Adrenal gland (tissue), 12 donors: ENCODE measurements around the gene SFMBT1. TPM values are rescaled to one million over a fixed set of nuclear protein-coding genes. Genes with fewer than 3 reads are reported as not detected.

Experiments
- DNase-seq, 7 donors: peaks; one replicate each; pipeline ENCODE4 v3.0.0-alpha.2; 2019 to 2020
- H3K27ac ChIP-seq, 5 donors: fragments of 200-600 bp; sonication (generic) in 4 of 5; 1 replicate in 3 of 5; 2 replicates in 2 of 5; pipeline versions ENCODE4 v1.5.1 to v1.8.0; 2016 to 2020; ENCODE audit warnings: mild to moderate bottlenecking in 1 of 5
- H3K27me3 ChIP-seq: fragments of 200-600 bp; 2 replicates; pipeline ENCODE4 v1.8.0; 2021
- H3K36me3 ChIP-seq, 2 donors: fragments of 200-600 bp; replicated peaks in 1 of 2; 1 replicate in 1 of 2; 2 replicates in 1 of 2; pipeline versions ENCODE4 v1.5.1 to v1.8.0; 2018 to 2022
- H3K4me1 ChIP-seq, 2 donors: fragments of 200-600 bp; replicated peaks in 1 of 2; 1 replicate in 1 of 2; 2 replicates in 1 of 2; pipeline versions ENCODE4 v1.5.1 to v1.8.0; 2018 to 2021
- H3K4me3 ChIP-seq, 4 donors: fragments of 200-600 bp; sonication (generic) in 3 of 4; one replicate each; pipeline ENCODE4 v1.5.1; 2016 to 2018
- H3K9me3 ChIP-seq, 3 donors: fragments of 200-600 bp; sonication (generic) in 1 of 3; replicated peaks in 1 of 3; 1 replicate in 2 of 3; 2 replicates in 1 of 3; pipeline versions ENCODE4 v1.5.1 to v1.8.0; 2016 to 2021
- POLR2A ChIP-seq, 2 donors: fragments of 450-650 bp; IDR thresholded peaks; one replicate each; pipeline ENCODE4 v1.6.1; 2017; ENCODE audit warnings: antibody characterized with exemption in 2 of 2, mild to moderate bottlenecking in 2 of 2, moderate library complexity in 1 of 2
- WGBS, 4 donors: extraction: QIAGEN DNeasy Blood & Tissue Kit in 2 of 4; methylation state at CpG; one replicate each; pipeline versions ENCODE4 v1.1.5 to v1.1.7; 2013 to 2017; 5-methylcytosine and 5-hydroxymethylcytosine counted together
- intact Hi-C, 2 donors: fragments of 100-400 bp; cut with DNase I; formaldehyde crosslinking; loops; one replicate each; pipeline versions ENCODE4 v1.14.1 to v1.15.0; 2022 to 2023
- polyA plus RNA-seq, 3 donors: library from polyadenylated mRNA; stranded (reverse); fragments of 200-250 nt in 2 of 3; fragments of 350-450 nt in 1 of 3; fragmentation: Illumina TruSeq in 1 of 3; extraction: RNeasy Lipid Tissue Mini Kit (QIAGEN cat#74804) in 1 of 3; gene quantifications; one replicate each; pipeline ENCODE4 v1.2.3, GENCODE V29; 2013 to 2014
- total RNA-seq, 9 donors: library from RNA; depleted of rRNA in 4 of 9; stranded (reverse); fragments of >200 nt in 4 of 9; fragments of 120-200 nt in 1 of 9; fragmentation: NEBNext Ultra II Directional in 1 of 9; extraction: Animal tissue kit (Norgen Biotek cat#: 25700) in 1 of 9; gene quantifications; one replicate each; pipeline versions ENCODE4 v1.1.0 to v1.2.4, GENCODE V29; 2013 to 2023
- TF ChIP-seq, protein P1 (sequence below), 6 experiments: fragments of 450-650 bp in 4 of 6; fragments of 200-600 bp in 2 of 6; sonication (generic) in 1 of 6; IDR thresholded peaks; 1 replicate in 5 of 6; 2 replicates in 1 of 6; pipeline versions ENCODE4 v1.5.1 to v1.8.0; 2016 to 2021; ENCODE audit warnings: antibody characterized with exemption in 6 of 6, mild to moderate bottlenecking in 2 of 6, moderate library complexity in 1 of 6
- donor health status: healthy with polysubstance abuse.
- donor health status: Bipolar disorder and iron deficiency.
- donor health status: DM: yes; HTN: yes; CAD: no.
- donor health status: DM: no; HTN: no; CAD: no.
- donor health status: DM: no; HTN: no; CAD: no.
- donor health status: DM: yes; HTN: yes; CAD: no.

The SFMBT1 gene
- total and polyA plus RNA-seq, 12 donors, result 2.1 to 14.8 (median 8.3) TPM

DNA sequence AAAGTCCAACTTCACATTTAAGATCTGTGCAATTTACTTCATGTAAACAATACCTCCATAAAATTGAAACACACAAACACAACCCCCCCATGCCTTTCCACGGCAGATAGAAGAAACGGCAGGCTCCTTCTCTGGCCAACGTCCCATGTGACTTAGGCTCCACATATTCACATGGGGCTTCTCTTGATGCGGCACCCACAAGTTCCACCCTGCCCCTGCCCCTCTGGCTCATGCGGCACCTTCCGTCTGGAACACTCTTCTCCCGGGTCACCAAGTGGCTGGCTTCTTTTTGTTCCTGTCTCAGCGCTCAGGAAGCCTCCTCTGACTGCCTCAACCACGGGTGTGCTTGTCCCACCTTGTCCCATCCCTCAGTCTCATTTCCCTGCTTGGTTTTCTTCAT, 174.1 kb downstream of the SFMBT1 start:
- Histone ChIP-seq H3K27me3 (no peaks in the 10 kb centered on the region), H3K4me3 (no peak overlapping the region), H3K4me1 (peaks cover 5 to 15% of the 10 kb centered on the region in 2 donors), H3K27ac (no peak overlapping the region), H3K36me3 (no peaks in the 10 kb centered on the region), H3K9me3 (no peaks in the 10 kb centered on the region)
- whole genome bisulfite sequencing, 4 donors, result 78 to 86% (median 83%) methylated on average over 9 of the region's 9 CpGs
- DNase-seq, result no peak
- no peak for TF ChIP-seq POLR2A (IDR thresholded peaks at IDR 0.05)
- TF ChIP-seq, protein P1, sequence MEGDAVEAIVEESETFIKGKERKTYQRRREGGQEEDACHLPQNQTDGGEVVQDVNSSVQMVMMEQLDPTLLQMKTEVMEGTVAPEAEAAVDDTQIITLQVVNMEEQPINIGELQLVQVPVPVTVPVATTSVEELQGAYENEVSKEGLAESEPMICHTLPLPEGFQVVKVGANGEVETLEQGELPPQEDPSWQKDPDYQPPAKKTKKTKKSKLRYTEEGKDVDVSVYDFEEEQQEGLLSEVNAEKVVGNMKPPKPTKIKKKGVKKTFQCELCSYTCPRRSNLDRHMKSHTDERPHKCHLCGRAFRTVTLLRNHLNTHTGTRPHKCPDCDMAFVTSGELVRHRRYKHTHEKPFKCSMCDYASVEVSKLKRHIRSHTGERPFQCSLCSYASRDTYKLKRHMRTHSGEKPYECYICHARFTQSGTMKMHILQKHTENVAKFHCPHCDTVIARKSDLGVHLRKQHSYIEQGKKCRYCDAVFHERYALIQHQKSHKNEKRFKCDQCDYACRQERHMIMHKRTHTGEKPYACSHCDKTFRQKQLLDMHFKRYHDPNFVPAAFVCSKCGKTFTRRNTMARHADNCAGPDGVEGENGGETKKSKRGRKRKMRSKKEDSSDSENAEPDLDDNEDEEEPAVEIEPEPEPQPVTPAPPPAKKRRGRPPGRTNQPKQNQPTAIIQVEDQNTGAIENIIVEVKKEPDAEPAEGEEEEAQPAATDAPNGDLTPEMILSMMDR (IDR thresholded peaks at IDR 0.05), result no peak
- intact Hi-C loops, result no loop called here

DNA sequence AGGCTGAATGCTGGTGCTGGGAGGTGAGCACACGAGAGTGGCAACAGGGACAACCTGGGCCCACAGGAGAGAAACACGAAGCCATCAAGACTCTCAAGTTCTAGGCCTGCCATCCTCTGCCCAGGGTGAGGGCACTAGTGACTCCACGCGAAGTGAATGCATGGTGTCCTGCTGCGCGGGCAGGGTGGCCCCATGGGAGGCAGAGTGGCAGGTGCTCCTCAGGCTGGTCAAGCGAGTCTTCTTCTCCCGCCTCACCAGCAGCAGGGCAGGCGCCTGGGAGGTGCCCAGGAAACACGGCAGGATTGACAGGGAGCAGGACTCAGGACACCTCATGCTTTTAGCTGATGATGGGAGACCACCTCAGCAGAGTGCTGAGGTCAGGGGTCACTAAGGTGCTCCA, 175.4 kb downstream of the SFMBT1 start:
- Histone ChIP-seq H3K4me1 (peaks cover 5 to 14% of the 10 kb centered on the region in 2 donors), H3K4me3 (no peak overlapping the region), H3K27ac (no peak overlapping the region), H3K36me3 (no peaks in the 10 kb centered on the region), H3K9me3 (no peaks in the 10 kb centered on the region), H3K27me3 (no peaks in the 10 kb centered on the region)
- 96 to 100% (median 97%) methylated on average over 1 to 10 of the region's 10 CpGs for WGBS, 4 donors
- intact Hi-C loops, result no loop called here
- DNase-seq, result no peak
- no peak for TF ChIP-seq POLR2A (IDR thresholded peaks at IDR 0.05)
- TF ChIP-seq, protein P1 (IDR thresholded peaks at IDR 0.05), result no peak

DNA sequence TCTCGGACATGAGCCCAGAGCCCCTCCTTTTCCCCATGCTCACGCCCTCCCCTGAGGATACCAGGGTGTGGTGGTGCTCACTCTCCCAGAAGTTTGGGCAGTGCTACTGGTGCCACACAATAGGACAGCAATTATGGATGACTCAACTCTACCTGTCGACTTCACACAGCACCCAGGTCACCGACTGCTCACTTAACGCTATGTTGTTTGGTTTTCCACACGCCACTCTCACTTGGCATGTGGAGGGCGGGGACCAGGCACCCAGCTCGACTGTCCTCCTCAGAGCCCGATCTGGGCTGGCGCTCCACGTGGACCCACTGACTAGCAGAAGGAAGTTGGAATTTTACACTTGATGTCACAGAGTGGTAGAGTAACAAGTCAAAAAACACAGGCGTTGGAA, 179.4 kb downstream of the SFMBT1 start:
- intact Hi-C loops, result no loop called here
- 92 to 100% (median 95%) methylated on average over 3 to 12 of the region's 12 CpGs for WGBS, 4 donors
- no peaks in the 10 kb centered on the region for H3K27me3 ChIP-seq
- TF ChIP-seq POLR2A (IDR thresholded peaks at IDR 0.05), result no peak
- TF ChIP-seq, protein P1 (IDR thresholded peaks at IDR 0.05), result no peak
- no peaks in the 10 kb centered on the region for H3K4me1 ChIP-seq
- no peaks in the 10 kb centered on the region for H3K36me3 ChIP-seq
- H3K4me3 ChIP-seq, result no peak overlapping the region
- H3K9me3 ChIP-seq, result no peaks in the 10 kb centered on the region
- no peak overlapping the region for H3K27ac ChIP-seq
- DNase-seq, result no peak

DNA sequence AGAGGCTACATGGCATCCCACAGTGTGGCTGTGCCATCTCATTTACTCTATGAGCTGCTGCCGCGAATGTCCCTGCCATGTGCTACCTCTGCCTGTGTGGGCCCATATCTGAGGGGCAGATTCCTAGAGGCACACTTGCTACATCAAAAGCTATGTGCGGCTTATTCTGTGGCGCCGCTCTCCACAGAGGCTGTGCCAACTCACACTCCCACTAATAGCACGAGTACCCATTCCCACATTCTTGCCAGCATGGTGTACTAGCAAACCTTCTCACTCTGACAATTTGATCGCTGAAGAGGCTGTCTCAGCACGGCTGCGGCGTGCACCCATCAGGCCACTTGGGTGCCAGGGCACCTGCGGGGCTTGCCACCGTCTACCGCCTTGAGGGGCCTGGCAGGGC, 179.9 kb downstream of the SFMBT1 start:
- H3K9me3 ChIP-seq, result no peaks in the 10 kb centered on the region
- no peak overlapping the region for H3K4me3 ChIP-seq
- intact Hi-C loops, result no loop called here
- TF ChIP-seq POLR2A (IDR thresholded peaks at IDR 0.05), result no peak
- TF ChIP-seq, protein P1 (IDR thresholded peaks at IDR 0.05), result no peak
- no peak overlapping the region for H3K27ac ChIP-seq
- H3K27me3 ChIP-seq, result no peaks in the 10 kb centered on the region
- H3K4me1 ChIP-seq, result no peaks in the 10 kb centered on the region
- H3K36me3 ChIP-seq, result no peaks in the 10 kb centered on the region
- 93 to 97% (median 96%) methylated on average over 4 to 13 of the region's 13 CpGs for WGBS, 4 donors
- no peak for DNase-seq
